Osteoblast (primary cell): ENCODE data around the gene LAMC1. TPM values are rescaled to one million over a fixed set of nuclear protein-coding genes. Genes with fewer than 3 reads are reported as not detected.

Experiments
- DNase-seq: peaks from one replicate; pipeline ENCODE4 v3.0.0; 2011; ENCODE audit warnings: low spot score, mixed read lengths; ENCODE audit not compliant: insufficient read length; ENCODE audit errors: missing footprints
- H2AFZ ChIP-seq: 2 replicates; pipeline ENCODE4 v1.6.0; 2011; ENCODE audit warnings: mild to moderate bottlenecking, low read length
- H3K27ac ChIP-seq: 2 replicates; pipeline ENCODE4 v1.5.1; 2011; ENCODE audit warnings: mild to moderate bottlenecking, low read depth, low read length, moderate library complexity
- H3K27me3 ChIP-seq: 2 replicates; pipeline ENCODE4 v1.6.0; 2012; ENCODE audit warnings: mild to moderate bottlenecking, control low read depth, inconsistent platforms, low read length, moderate library complexity; ENCODE audit not compliant: insufficient read depth
- H3K36me3 ChIP-seq: 2 replicates; pipeline ENCODE4 v1.5.1; 2011; ENCODE audit warnings: mild to moderate bottlenecking, low read length, control low read depth, moderate library complexity; ENCODE audit not compliant: insufficient read depth
- H3K4me1 ChIP-seq: 2 replicates; pipeline ENCODE4 v1.5.1; 2011; ENCODE audit warnings: mild to moderate bottlenecking, low read length, control low read depth, moderate library complexity; ENCODE audit not compliant: insufficient read depth
- H3K4me2 ChIP-seq: 2 replicates; pipeline ENCODE4 v1.6.0; 2011; ENCODE audit warnings: mild to moderate bottlenecking, low read length; ENCODE audit not compliant: insufficient read depth
- H3K4me3 ChIP-seq: fragments of 200-600 bp; sonication (generic); 3 replicates; pipeline ENCODE4 v1.5.1; 2012; ENCODE audit warnings: mild to moderate bottlenecking, low read length, inconsistent platforms; ENCODE audit not compliant: insufficient read depth
- H3K79me2 ChIP-seq: 2 replicates; pipeline ENCODE4 v1.6.0; 2012; ENCODE audit warnings: mild to moderate bottlenecking, low read length, control low read depth, inconsistent platforms; ENCODE audit not compliant: insufficient read depth
- H3K9me3 ChIP-seq: 2 replicates; pipeline ENCODE4 v1.5.1; 2011; ENCODE audit warnings: low read depth, low read length, control low read depth
- H4K20me1 ChIP-seq: 2 replicates; pipeline ENCODE4 v1.6.0; 2012; ENCODE audit warnings: mild to moderate bottlenecking, low read length, control low read depth; ENCODE audit not compliant: insufficient read depth
- CTCF ChIP-seq: IDR thresholded peaks from 2 replicates; pipeline ENCODE4 v1.5.1; 2011; ENCODE audit warnings: mild to moderate bottlenecking, low read depth, low read length, moderate library complexity; ENCODE audit errors: extremely low read depth
- total RNA-seq: library from RNA; depleted of rRNA; stranded (reverse); fragments of >200 nt; gene quantifications from 2 replicates; pipeline ENCODE4 v1.2.3, GENCODE V29; 2012

Gene LAMC1
- total RNA-seq, 1 donor = 966 TPM

- no peak overlapping the region for H3K27ac ChIP-seq
- no peak for DNase-seq
- TF ChIP-seq CTCF = no peak
- no peak overlapping the region for H3K4me3 ChIP-seq
- H4K20me1 ChIP-seq = no peaks in the 10 kb centered on the region
- no peak overlapping the region for H3K4me2 ChIP-seq
- peaks cover 15% of the 10 kb centered on the region for H3K4me1 ChIP-seq
- no peak overlapping the region for H2AFZ ChIP-seq
- H3K79me2 ChIP-seq = no peaks in the 10 kb centered on the region
- H3K36me3 ChIP-seq = no peaks in the 10 kb centered on the region
- H3K9me3 ChIP-seq = no peaks in the 10 kb centered on the region
- H3K27me3 ChIP-seq = no peaks in the 10 kb centered on the region
These were observed 155.3 kb downstream of the LAMC1 start for GRCh38 chr1:183178545-183178944.

- H3K27ac ChIP-seq = no peak overlapping the region
- no peaks in the 10 kb centered on the region for H3K36me3 ChIP-seq
- no peaks in the 10 kb centered on the region for H3K9me3 ChIP-seq
- peaks cover 15% of the 10 kb centered on the region for H3K4me1 ChIP-seq
- no peaks in the 10 kb centered on the region for H3K79me2 ChIP-seq
- H3K4me3 ChIP-seq = no peak overlapping the region
- H3K4me2 ChIP-seq = no peak overlapping the region
- no peak for DNase-seq
- H4K20me1 ChIP-seq = no peaks in the 10 kb centered on the region
- TF ChIP-seq CTCF = no peak
- H2AFZ ChIP-seq = no peak overlapping the region
- H3K27me3 ChIP-seq = no peaks in the 10 kb centered on the region
These were observed 155.8 kb downstream of the LAMC1 start for GRCh38 chr1:183179033-183179432.

GRCh38 chr1:183180218-183180617, 157.0 kb downstream of the LAMC1 start:
- peak; percentile 92 for DNase-seq
- H3K79me2 ChIP-seq = no peaks in the 10 kb centered on the region
- no peak for TF ChIP-seq CTCF
- H3K4me1 ChIP-seq = peaks cover 15% of the 10 kb centered on the region
- no peaks in the 10 kb centered on the region for H4K20me1 ChIP-seq
- H3K36me3 ChIP-seq = no peaks in the 10 kb centered on the region
- H3K27me3 ChIP-seq = no peaks in the 10 kb centered on the region
- H3K27ac ChIP-seq = peak overlapping the region; percentile 95
- H3K4me3 ChIP-seq = peak overlapping the region; percentile 26
- H3K9me3 ChIP-seq = no peaks in the 10 kb centered on the region
- peak overlapping the region; percentile 80 for H2AFZ ChIP-seq
- peak overlapping the region; percentile 73 for H3K4me2 ChIP-seq

DNA sequence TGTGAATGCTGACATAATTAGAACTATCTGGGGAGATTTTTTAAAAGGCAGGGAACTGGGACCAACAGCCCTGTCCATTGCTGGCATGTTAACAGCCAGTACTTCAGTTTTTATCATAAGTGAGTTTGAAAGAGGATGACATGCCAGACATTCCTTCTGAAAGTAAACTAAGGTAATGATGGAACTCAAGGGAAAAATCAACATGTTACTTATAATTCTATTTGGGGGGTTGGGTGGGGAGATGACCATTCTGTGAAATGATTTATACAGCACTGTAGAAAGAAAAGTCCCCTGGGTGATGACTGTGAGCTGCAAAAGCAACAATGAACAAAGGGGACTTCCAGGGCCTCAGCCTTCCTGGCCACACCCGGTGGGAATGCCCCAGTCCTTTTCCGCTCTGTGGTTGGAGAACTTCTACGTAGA, 157.4 kb downstream of the LAMC1 start:
- Histone ChIP-seq H3K4me1 (peaks cover 15% of the 10 kb centered on the region), H2AFZ (peak overlapping the region; percentile 80), H3K9me3 (no peaks in the 10 kb centered on the region), H3K4me2 (peak overlapping the region; percentile 73), H3K27ac (peak overlapping the region; percentile 95), H3K27me3 (no peaks in the 10 kb centered on the region), H4K20me1 (no peaks in the 10 kb centered on the region), H3K36me3 (no peaks in the 10 kb centered on the region), H3K79me2 (no peaks in the 10 kb centered on the region), H3K4me3 (peak overlapping the region; percentile 26)
- TF ChIP-seq CTCF = no peak
- DNase-seq = peak; percentile 93
